ENCODE results near the gene UBN2.

GRCh38 chr7:139294951-139295575 lies 64.0 kb downstream of the UBN2 start:
- TF ChIP-seq CTCF (IDR thresholded peaks at IDR 0.05) = no peak
- no peak for TF ChIP-seq EP300 (IDR thresholded peaks at IDR 0.05)
- no peak for TF ChIP-seq POLR2AphosphoS5 (IDR thresholded peaks at IDR 0.05)
